ENCODE measurements around the gene PTCD1. TPM values are rescaled to one million over a fixed set of nuclear protein-coding genes. Genes with fewer than 3 reads are reported as not detected.

The PTCD1 gene
- total and polyA plus RNA-seq, 2 of the 8 experiments (the other 6 are each of a cell fraction or from before 2014, with no cell fraction given): 7.5 to 7.6 TPM

DNA sequence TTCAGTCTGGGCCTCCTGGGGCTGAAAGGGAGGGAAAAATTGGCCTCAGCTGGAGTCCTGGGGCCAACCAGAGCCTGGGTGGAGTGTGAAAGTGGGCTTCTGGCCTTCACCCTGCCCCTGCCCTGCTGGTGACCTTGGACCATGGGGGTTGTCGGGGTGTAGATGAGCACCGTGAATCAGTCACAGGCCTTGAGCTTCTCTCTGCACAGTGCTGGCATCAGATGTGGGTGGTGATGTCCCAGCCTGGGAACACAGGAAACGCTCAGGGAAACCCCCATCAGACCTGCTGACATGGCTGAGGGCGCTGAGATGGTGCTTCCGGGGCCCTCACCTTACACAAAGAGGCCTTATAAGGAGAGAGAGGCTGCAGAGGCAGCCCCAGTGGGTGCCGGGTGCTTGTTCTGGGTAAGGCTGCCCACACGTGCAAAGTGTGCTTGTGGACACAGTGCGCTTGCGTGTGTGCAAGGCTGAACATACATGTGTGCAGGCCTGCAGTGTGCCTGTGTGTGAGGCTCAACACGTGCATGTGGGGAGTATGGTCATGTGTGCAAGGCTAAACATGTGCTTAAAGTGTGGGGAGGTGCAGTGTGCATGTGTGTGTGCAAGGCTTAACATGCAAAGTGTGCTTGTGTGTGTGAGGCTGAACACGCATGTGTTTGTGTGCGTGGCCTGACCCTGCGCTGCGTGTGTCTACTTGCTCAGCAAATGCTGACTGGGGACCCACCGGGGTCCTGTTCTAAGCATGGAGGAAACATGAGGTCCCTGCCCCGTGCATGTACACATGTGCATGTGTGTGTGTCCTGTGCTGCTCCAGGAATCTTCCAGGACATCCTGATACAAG lies 57.6 kb downstream of the PTCD1 start (continued):
- TF ChIP-seq, protein P1, sequence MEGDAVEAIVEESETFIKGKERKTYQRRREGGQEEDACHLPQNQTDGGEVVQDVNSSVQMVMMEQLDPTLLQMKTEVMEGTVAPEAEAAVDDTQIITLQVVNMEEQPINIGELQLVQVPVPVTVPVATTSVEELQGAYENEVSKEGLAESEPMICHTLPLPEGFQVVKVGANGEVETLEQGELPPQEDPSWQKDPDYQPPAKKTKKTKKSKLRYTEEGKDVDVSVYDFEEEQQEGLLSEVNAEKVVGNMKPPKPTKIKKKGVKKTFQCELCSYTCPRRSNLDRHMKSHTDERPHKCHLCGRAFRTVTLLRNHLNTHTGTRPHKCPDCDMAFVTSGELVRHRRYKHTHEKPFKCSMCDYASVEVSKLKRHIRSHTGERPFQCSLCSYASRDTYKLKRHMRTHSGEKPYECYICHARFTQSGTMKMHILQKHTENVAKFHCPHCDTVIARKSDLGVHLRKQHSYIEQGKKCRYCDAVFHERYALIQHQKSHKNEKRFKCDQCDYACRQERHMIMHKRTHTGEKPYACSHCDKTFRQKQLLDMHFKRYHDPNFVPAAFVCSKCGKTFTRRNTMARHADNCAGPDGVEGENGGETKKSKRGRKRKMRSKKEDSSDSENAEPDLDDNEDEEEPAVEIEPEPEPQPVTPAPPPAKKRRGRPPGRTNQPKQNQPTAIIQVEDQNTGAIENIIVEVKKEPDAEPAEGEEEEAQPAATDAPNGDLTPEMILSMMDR (IDR thresholded peaks at IDR 0.05; ENCODE audit: control extremely low read depth in 1 of 3, insufficient read depth in 1 of 3, low read depth in 1 of 3, low read length in 3 of 3): no peak
